NCI-H146 (cell line): ENCODE data around the gene PDZRN3.

Source experiments
- DNase-seq: peaks from one replicate; lab custom pipeline; 2025; lab: John Stamatoyannopoulos, UW

The PDZRN3 gene

GRCh38 chr3:73520931-73521461 is 103.7 kb downstream of the PDZRN3 start:
- no peak for DNase-seq

- peak; percentile 12 for DNase-seq
Measured at GRCh38 chr3:73516631-73517030, 108.1 kb downstream of the PDZRN3 start.

- no peak for DNase-seq
Measured at GRCh38 chr3:73513260-73513659, 111.5 kb downstream of the PDZRN3 start.

- DNase-seq = peak; percentile 12
Measured at GRCh38 chr3:73511571-73512525, 112.9 kb downstream of the PDZRN3 start.

- no peak for DNase-seq
Measured at GRCh38 chr3:73510784-73511183, 114.0 kb downstream of the PDZRN3 start.

GRCh38 chr3:73510334-73510733 is 114.4 kb downstream of the PDZRN3 start:
- no peak for DNase-seq

- DNase-seq = no peak
Measured at GRCh38 chr3:73509816-73510215, 114.9 kb downstream of the PDZRN3 start.

GRCh38 chr3:73509066-73509465 is 115.7 kb downstream of the PDZRN3 start:
- no peak for DNase-seq

GRCh38 chr3:73508330-73508954 is 116.3 kb downstream of the PDZRN3 start:
- peak; percentile 77 for DNase-seq

GRCh38 chr3:73504852-73505251 is 119.9 kb downstream of the PDZRN3 start:
- no peak for DNase-seq

GRCh38 chr3:73504239-73504638 is 120.5 kb downstream of the PDZRN3 start:
- DNase-seq = peak; percentile 92

- DNase-seq = peak; percentile 53
Measured at GRCh38 chr3:73503781-73504180, 121.0 kb downstream of the PDZRN3 start.

GRCh38 chr3:73502609-73503583 is 121.8 kb downstream of the PDZRN3 start:
- DNase-seq = peak; percentile 75

- no peak for DNase-seq
Measured at GRCh38 chr3:73500321-73500720, 124.4 kb downstream of the PDZRN3 start.

- DNase-seq = no peak
Measured at GRCh38 chr3:73499787-73500186, 125.0 kb downstream of the PDZRN3 start.

- no peak for DNase-seq
Measured at GRCh38 chr3:73498764-73499622, 125.7 kb downstream of the PDZRN3 start.

GRCh38 chr3:73497646-73498406 is 126.9 kb downstream of the PDZRN3 start:
- no peak for DNase-seq

- DNase-seq = no peak
Measured at GRCh38 chr3:73493543-73494308, 131.0 kb downstream of the PDZRN3 start.

- DNase-seq = no peak
Measured at GRCh38 chr3:73492186-73492585, 132.6 kb downstream of the PDZRN3 start.
